Mesenchymal stem cell (in vitro differentiated cells and primary cell): Measurements from ENCODE around the gene SFMBT2.
A peak's percentile ranks its signal among the peaks of the same experiment; 100 is the strongest.

Experiments
- DNase-seq: peaks from one replicate; pipeline ENCODE4 v3.0.0-alpha.2; 2013
- H2AFZ ChIP-seq: one replicate; pipeline ENCODE4 v1.6.1; 2013; ENCODE audit warnings: low read depth, mild to moderate bottlenecking, control low read depth, inconsistent platforms, low read length, moderate library complexity
- H2AK5ac ChIP-seq: 2 replicates; pipeline ENCODE4 v1.6.1; 2013; ENCODE audit warnings: low read length, moderate library complexity, mild to moderate bottlenecking, inconsistent platforms; ENCODE audit not compliant: severe bottlenecking
- H2BK120ac ChIP-seq: one replicate; pipeline ENCODE4 v1.6.1; 2013; ENCODE audit warnings: low read depth, mild to moderate bottlenecking, inconsistent platforms, low read length, moderate library complexity
- H2BK12ac ChIP-seq, 2 experiments: one replicate each; pipeline ENCODE4 v1.6.1; 2013; ENCODE audit warnings: inconsistent platforms in 2 of 2, low read length in 2 of 2, mild to moderate bottlenecking in 2 of 2, moderate library complexity in 2 of 2, control low read depth in 1 of 2
- H2BK15ac ChIP-seq: one replicate; pipeline ENCODE4 v1.6.1; 2013; ENCODE audit warnings: mild to moderate bottlenecking, low read depth, inconsistent platforms; ENCODE audit not compliant: poor library complexity, severe bottlenecking
- H2BK5ac ChIP-seq: 2 replicates; pipeline ENCODE4 v1.6.1; 2013; ENCODE audit warnings: low read depth, mild to moderate bottlenecking, low read length, control low read depth, inconsistent platforms; ENCODE audit not compliant: poor library complexity, severe bottlenecking
- H3K14ac ChIP-seq, 2 experiments: one replicate each; pipeline ENCODE4 v1.6.1; 2013; ENCODE audit warnings: inconsistent platforms in 2 of 2, low read length in 2 of 2, control low read depth in 1 of 2, mild to moderate bottlenecking in 1 of 2, moderate library complexity in 1 of 2
- H3K18ac ChIP-seq, 2 experiments: one replicate each; pipeline ENCODE4 v1.6.1; 2013; ENCODE audit warnings: inconsistent platforms in 2 of 2, low read length in 2 of 2, control low read depth in 1 of 2, low read depth in 1 of 2, mild to moderate bottlenecking in 1 of 2
- H3K23ac ChIP-seq, 2 experiments: one replicate each; pipeline ENCODE4 v1.6.1; 2013; ENCODE audit warnings: inconsistent platforms in 2 of 2, low read length in 2 of 2, mild to moderate bottlenecking in 2 of 2, moderate library complexity in 2 of 2, control low read depth in 1 of 2
- H3K27ac ChIP-seq: 2 replicates; pipeline ENCODE4 v1.5.1; 2013; ENCODE audit warnings: mild to moderate bottlenecking, moderate library complexity, low read length, control low read depth, inconsistent platforms; ENCODE audit not compliant: poor library complexity, severe bottlenecking
- H3K27me3 ChIP-seq, 2 experiments: 2 replicates each; pipeline versions ENCODE4 v1.6.1 to v1.7.0; 2013; ENCODE audit warnings: low read length in 2 of 2, mild to moderate bottlenecking in 2 of 2, moderate library complexity in 2 of 2, control low read depth in 1 of 2, inconsistent platforms in 1 of 2; ENCODE audit not compliant: control insufficient read depth in 1 of 2, insufficient read depth in 1 of 2
- H3K36me3 ChIP-seq, 2 experiments: 2 replicates each; pipeline versions ENCODE4 v1.6.1 to v1.7.0; 2013; ENCODE audit warnings: low read length in 2 of 2, control low read depth in 1 of 2, inconsistent platforms in 1 of 2, low read depth in 1 of 2, mild to moderate bottlenecking in 1 of 2; ENCODE audit not compliant: insufficient read depth in 2 of 2, control insufficient read depth in 1 of 2
- H3K4ac ChIP-seq, 2 experiments: one replicate each; pipeline ENCODE4 v1.6.1; 2013; ENCODE audit warnings: inconsistent platforms in 2 of 2, low read length in 2 of 2, mild to moderate bottlenecking in 2 of 2, moderate library complexity in 2 of 2, control low read depth in 1 of 2, low read depth in 1 of 2
- H3K4me1 ChIP-seq: 2 replicates; pipeline ENCODE4 v1.6.1; 2013; ENCODE audit warnings: low read depth, low read length, control low read depth; ENCODE audit not compliant: control insufficient read depth, insufficient read depth
- H3K4me2 ChIP-seq: 2 replicates; pipeline ENCODE4 v1.6.1; 2013; ENCODE audit warnings: low read length, mild to moderate bottlenecking, inconsistent platforms; ENCODE audit not compliant: poor library complexity, severe bottlenecking
- H3K4me3 ChIP-seq, 2 experiments: 2 replicates each; pipeline versions ENCODE4 v1.5.1 to v1.7.0; 2013; ENCODE audit warnings: low read length in 2 of 2, mild to moderate bottlenecking in 2 of 2, control low read depth in 1 of 2, low read depth in 1 of 2; ENCODE audit not compliant: insufficient read depth in 1 of 2
- H3K79me1 ChIP-seq: replicated peaks from 2 replicates; pipeline ENCODE4 v1.6.1; 2013; ENCODE audit warnings: mild to moderate bottlenecking, control low read depth, low read length, inconsistent platforms; ENCODE audit not compliant: poor library complexity, severe bottlenecking
- H3K9ac ChIP-seq: 2 replicates; pipeline ENCODE4 v1.7.0; 2013; ENCODE audit warnings: mild to moderate bottlenecking, low read length, moderate library complexity
- H3K9me3 ChIP-seq: 2 replicates; pipeline ENCODE4 v1.7.0; 2013; ENCODE audit warnings: mild to moderate bottlenecking, low read length; ENCODE audit not compliant: control insufficient read depth
- H4K8ac ChIP-seq: one replicate; pipeline ENCODE4 v1.6.1; 2013; ENCODE audit warnings: inconsistent platforms, mild to moderate bottlenecking, low read length, moderate library complexity
- H4K91ac ChIP-seq: one replicate; pipeline ENCODE4 v1.6.1; 2013; ENCODE audit warnings: mild to moderate bottlenecking, low read length, inconsistent platforms
- WGBS: methylation state at CpG from one replicate; pipeline ENCODE4 v1.1.7; 2013; ENCODE audit warnings: mixed read lengths; 5-methylcytosine and 5-hydroxymethylcytosine counted together

Gene SFMBT2

DNA sequence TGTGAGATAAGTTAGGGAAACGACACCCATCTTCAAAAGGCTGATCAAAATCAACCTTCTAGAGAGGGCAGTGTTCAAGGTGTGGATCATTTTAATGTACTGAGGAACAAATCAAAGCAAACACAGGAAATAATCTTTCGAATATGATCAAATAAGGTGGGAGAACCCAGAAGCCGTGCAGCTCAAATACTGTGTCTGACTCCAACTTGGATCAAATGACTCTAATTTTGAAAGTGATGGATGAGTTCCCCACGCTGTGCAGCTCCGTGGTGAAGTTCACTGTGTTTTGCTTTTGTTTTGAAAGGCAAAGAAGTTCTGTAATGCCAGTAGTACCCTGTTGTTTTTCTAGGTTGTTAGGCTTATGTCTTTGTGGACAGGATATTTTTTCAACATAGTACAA, 250.9 kb downstream of the SFMBT2 start:
- Histone ChIP-seq H2BK15ac (no peak overlapping the region), H3K14ac (no peak overlapping the region), H2BK12ac (no peak overlapping the region), H3K4me2 (no peak overlapping the region), H2BK120ac (no peak overlapping the region), H2AK5ac (no peak overlapping the region), H3K27me3 (no peaks in the 10 kb centered on the region), H3K23ac (no peak overlapping the region), H4K91ac (no peak overlapping the region), H3K9ac (no peak overlapping the region), H2AFZ (no peak overlapping the region), H3K9me3 (no peaks in the 10 kb centered on the region), H3K4me3 (no peak overlapping the region), H3K18ac (no peak overlapping the region), H3K27ac (no peak overlapping the region), H3K79me1 (no peaks in the 10 kb centered on the region), H3K4ac (no peak overlapping the region), H2BK5ac (no peak overlapping the region), H3K4me1 (no peaks in the 10 kb centered on the region), H4K8ac (no peak overlapping the region), H3K36me3 (peaks cover 0 to 12% of the 10 kb centered on the region in 2 experiments)
- no peak for DNase-seq
- WGBS: 94% methylated on average over 4 of the region's 5 CpGs

DNA sequence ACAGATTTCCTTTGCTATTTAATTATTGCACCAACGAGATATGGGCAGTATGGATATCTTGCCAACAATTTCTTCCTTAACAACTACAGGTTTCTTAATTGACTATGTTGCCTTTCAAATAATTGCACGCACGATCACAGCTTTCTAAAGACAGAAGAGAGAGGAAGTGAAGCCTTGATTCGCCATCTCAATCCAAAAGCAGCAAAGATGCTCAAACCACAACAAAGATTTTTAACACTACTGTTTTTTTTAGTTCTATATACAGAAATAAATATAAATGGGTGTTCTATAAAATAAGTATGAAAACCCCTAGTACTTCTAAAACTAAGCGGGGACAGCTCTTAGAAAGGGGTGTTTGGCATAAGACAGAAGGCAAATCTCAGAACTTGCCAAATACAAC, 251.3 kb downstream of the SFMBT2 start:
- Histone ChIP-seq H2BK15ac (no peak overlapping the region), H2BK120ac (no peak overlapping the region), H2AK5ac (no peak overlapping the region), H3K4ac (no peak overlapping the region), H3K23ac (no peak overlapping the region), H4K8ac (no peak overlapping the region), H3K4me2 (no peak overlapping the region), H3K27ac (no peak overlapping the region), H3K4me1 (no peaks in the 10 kb centered on the region), H3K27me3 (no peaks in the 10 kb centered on the region), H3K9me3 (no peaks in the 10 kb centered on the region), H2BK5ac (no peak overlapping the region), H3K18ac (no peak overlapping the region), H3K9ac (no peak overlapping the region), H3K36me3 (peaks cover 0 to 12% of the 10 kb centered on the region in 2 experiments), H3K79me1 (no peaks in the 10 kb centered on the region), H3K14ac (no peak overlapping the region), H2BK12ac (no peak overlapping the region), H2AFZ (no peak overlapping the region), H4K91ac (no peak overlapping the region), H3K4me3 (no peak overlapping the region)
- no peak for DNase-seq
- 100% methylated on average over 3 of the region's 5 CpGs for WGBS

DNA sequence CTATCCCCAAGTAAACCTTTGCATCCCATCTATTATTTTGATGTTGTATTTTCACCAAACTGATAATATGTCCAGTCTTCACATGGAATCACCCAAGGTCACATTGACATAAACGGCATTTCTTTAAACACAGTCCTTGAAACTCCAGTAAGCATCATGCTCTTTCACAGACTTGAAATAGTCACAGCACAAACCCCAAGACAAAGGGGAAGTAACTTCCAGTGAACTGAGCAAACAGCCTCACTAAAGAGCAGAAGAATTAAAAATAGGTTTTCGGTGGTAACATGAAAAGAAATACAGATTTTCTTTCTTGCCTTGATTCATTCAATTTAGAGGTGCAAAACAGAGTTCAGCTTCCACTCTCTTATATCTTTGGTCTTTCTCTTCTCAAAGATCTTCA, 253.7 kb downstream of the SFMBT2 start:
- H2BK12ac ChIP-seq: no peak overlapping the region
- H3K4me2 ChIP-seq: no peak overlapping the region
- H2BK5ac ChIP-seq: no peak overlapping the region
- H3K14ac ChIP-seq: no peak overlapping the region
- peaks cover 0 to 3% of the 10 kb centered on the region in 2 experiments for H3K27me3 ChIP-seq
- H4K8ac ChIP-seq: no peak overlapping the region
- H3K4me1 ChIP-seq: no peaks in the 10 kb centered on the region
- H3K27ac ChIP-seq: no peak overlapping the region
- no peak for DNase-seq
- no peak overlapping the region for H3K4ac ChIP-seq
- H2BK120ac ChIP-seq: no peak overlapping the region
- H3K23ac ChIP-seq: no peak overlapping the region
- H3K79me1 ChIP-seq: no peaks in the 10 kb centered on the region
- H2AFZ ChIP-seq: no peak overlapping the region
- no peaks in the 10 kb centered on the region for H3K9me3 ChIP-seq
- 97% methylated on average over 2 of the region's 2 CpGs for WGBS
- peaks cover 0 to 7% of the 10 kb centered on the region in 2 experiments for H3K36me3 ChIP-seq
- H3K4me3 ChIP-seq: no peak overlapping the region
- no peak overlapping the region for H3K18ac ChIP-seq
- H2AK5ac ChIP-seq: no peak overlapping the region
- no peak overlapping the region for H4K91ac ChIP-seq
- H2BK15ac ChIP-seq: no peak overlapping the region
- H3K9ac ChIP-seq: no peak overlapping the region

DNA sequence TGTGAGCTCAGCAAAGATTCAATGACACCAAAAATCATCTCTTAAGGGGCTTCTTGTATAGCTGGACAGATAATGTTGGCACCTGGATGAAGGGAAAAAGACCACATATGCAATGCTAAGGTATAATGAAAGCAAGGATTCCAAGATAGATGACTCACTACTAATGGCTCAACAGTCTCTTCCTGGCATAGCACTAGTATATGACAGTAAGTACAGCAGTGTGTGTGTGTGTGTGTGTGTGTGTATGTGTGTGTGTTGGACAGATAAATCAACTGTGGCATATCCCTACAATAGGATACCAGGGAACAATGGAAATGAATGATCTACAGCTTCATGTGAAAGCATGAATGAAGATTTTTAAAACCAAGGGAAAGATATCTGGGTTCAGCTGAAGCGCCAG, 257.1 kb downstream of the SFMBT2 start:
- Histone ChIP-seq H2BK5ac (no peak overlapping the region), H2AFZ (no peak overlapping the region), H2BK15ac (no peak overlapping the region), H3K36me3 (no peaks in the 10 kb centered on the region), H2BK12ac (no peak overlapping the region), H3K4ac (no peak overlapping the region), H2BK120ac (no peak overlapping the region), H2AK5ac (no peak overlapping the region), H3K23ac (no peak overlapping the region), H3K9ac (no peak overlapping the region), H3K4me2 (no peak overlapping the region), H3K79me1 (no peaks in the 10 kb centered on the region), H3K27ac (no peak overlapping the region), H3K27me3 (peaks cover 0 to 3% of the 10 kb centered on the region in 2 experiments), H3K14ac (no peak overlapping the region), H3K4me3 (no peak overlapping the region), H4K91ac (no peak overlapping the region), H3K9me3 (no peaks in the 10 kb centered on the region), H3K4me1 (no peaks in the 10 kb centered on the region), H4K8ac (no peak overlapping the region), H3K18ac (no peak overlapping the region)
- DNase-seq: peak; percentile 54
- 83% methylated on average over 1 of the region's 1 CpG for WGBS
